ENCODE results near the gene SYT8.
A peak's percentile ranks its signal among the peaks of the same experiment; 100 is the strongest.

The SYT8 gene

GRCh38 chr11:1836011-1836945, 1.5 kb downstream of the SYT8 start:
- Mint-ChIP-seq H3K36me3 (no peaks in the 10 kb centered on the region), H3K27me3 (peaks cover 2% of the 10 kb centered on the region), H3K4me3 (no peak overlapping the region), H3K4me1 (ENCODE audit: low read depth) (peaks cover 4% of the 10 kb centered on the region), H3K27ac (no peak overlapping the region), H3K9me3 (ENCODE audit: low read depth) (no peaks in the 10 kb centered on the region)

DNA sequence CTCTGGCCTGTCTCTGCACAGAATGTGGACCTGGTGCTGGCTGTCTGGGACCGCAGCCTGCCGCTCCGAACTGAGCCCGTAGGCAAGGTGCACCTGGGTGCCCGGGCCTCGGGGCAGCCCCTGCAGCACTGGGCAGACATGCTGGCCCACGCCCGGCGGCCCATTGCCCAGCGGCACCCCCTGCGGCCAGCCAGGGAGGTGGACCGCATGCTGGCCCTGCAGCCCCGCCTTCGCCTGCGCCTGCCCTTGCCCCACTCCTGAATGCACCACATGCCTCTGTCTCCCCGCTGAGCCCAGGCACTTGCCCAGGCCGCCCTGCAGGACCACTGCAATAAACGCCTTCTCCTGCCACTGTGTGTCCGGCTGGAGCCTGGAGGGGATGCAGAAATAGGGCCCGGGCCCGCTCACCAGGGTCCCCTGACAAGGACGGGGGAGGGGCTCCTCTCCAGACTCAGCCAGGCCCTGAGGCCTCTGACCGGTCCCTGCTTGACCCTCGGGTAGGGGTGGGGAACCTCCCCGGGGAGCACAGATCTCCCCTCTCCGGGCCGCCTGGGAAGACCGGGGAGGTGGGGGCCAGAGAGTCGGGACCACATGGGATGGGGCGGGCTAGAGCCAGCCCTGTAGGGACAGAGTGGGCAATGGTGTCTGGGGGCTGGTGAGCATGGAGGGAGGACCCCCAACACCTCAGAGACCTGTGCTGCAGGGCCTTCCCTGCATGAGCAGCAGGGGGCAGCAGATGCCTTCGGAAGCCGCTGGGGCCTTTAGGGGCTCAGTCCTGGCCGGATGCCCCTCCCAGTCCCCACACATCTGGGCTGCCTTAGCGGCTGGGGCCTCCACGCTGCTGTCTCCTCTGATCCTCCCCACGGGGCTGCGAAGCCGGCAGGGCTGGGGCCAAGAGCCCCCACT, 2.6 kb downstream of the SYT8 start:
- H3K4me3 Mint-ChIP-seq: no peak overlapping the region
- H3K27ac Mint-ChIP-seq: no peak overlapping the region
- H3K4me1 Mint-ChIP-seq (ENCODE audit: low read depth): peaks cover 4% of the 10 kb centered on the region
- H3K9me3 Mint-ChIP-seq (ENCODE audit: low read depth): no peaks in the 10 kb centered on the region
- no peaks in the 10 kb centered on the region for H3K36me3 Mint-ChIP-seq
- no peaks in the 10 kb centered on the region for H3K27me3 Mint-ChIP-seq

DNA sequence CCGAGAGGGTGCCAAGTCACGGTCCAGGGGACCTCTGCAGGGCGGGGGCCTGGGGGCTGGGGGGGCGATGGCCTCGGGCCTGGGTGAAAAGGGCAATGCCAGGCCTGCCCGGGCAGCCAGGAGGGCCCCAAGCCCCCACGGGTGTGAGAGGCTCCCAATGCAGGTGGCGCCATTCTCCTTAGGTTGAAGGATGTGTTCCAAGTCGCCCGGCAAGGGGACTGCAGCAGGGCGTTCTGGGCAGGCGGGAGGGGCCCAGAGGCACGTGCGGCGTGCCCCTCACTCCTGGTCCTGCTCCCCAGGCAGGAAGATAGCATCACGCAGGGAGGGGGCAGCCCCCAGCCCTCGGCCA, 3.3 kb downstream of the SYT8 start:
- Mint-ChIP-seq H3K36me3 (no peaks in the 10 kb centered on the region), H3K27me3 (no peaks in the 10 kb centered on the region), H3K9me3 (ENCODE audit: low read depth) (no peaks in the 10 kb centered on the region), H3K27ac (no peak overlapping the region), H3K4me3 (no peak overlapping the region), H3K4me1 (ENCODE audit: low read depth) (peaks cover 5% of the 10 kb centered on the region)

DNA sequence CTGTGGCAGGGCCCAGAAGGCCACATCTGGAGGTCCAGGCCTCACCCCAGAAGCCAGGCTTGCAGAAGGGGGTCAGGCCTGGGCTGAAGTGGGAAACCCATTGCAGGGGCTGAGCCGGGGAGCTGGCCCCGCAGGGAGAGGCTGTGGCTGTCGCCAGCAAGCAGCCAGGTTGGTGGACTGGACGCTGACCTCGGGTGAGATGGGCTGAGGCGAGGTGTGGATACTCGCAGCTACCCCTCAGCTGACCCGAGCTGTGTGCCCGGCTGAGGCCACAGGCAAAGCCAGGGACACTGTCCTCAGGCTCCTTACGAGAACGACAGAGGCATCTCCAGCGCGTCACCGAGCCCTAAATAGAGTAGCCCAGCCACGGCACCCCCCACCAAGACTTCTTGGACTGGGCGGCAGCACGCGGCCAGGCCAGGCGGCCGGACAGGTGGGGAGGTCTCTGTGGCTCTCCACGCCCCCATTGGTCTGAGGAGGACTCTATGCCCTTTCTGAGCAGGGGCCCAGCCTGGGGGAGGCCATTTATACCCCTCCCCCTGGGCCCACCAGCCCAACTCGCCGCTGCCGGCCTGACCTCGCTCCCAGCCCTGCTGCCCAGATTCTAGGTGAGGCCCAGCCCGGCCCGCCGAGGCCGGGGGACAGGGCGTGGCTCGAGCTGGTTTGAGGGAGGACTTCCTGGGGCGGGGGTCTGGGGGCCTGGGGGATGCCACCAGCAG, 3.8 kb downstream of the SYT8 start, which contains the start of gene TNNI2:
Gene TNNI2 (plus strand): TSS at position 556 of the 719 bp plus-strand sequence. CDS start 716 bp downstream, outside the sequence.
- H3K27ac Mint-ChIP-seq: no peak within 1 kb of the TSS
- no peak within 1 kb of the TSS for H3K4me3 Mint-ChIP-seq
- peaks cover 10% of the 10 kb centered on the region for H3K4me1 Mint-ChIP-seq (ENCODE audit: low read depth)
- H3K9me3 Mint-ChIP-seq (ENCODE audit: low read depth): no peaks in the 10 kb centered on the region
- no peaks in the 10 kb centered on the region for H3K36me3 Mint-ChIP-seq
- no peaks in the 10 kb centered on the region for H3K27me3 Mint-ChIP-seq

- Mint-ChIP-seq H3K4me1 (ENCODE audit: low read depth) (peaks cover 18% of the 10 kb centered on the region), H3K36me3 (no peaks in the 10 kb centered on the region), H3K9me3 (ENCODE audit: low read depth) (no peaks in the 10 kb centered on the region), H3K27me3 (no peaks in the 10 kb centered on the region), H3K27ac (no peak overlapping the region), H3K4me3 (no peak overlapping the region)
Measured at GRCh38 chr11:1839204-1839923, 4.6 kb downstream of the SYT8 start.

- Mint-ChIP-seq H3K9me3 (ENCODE audit: low read depth) (no peaks in the 10 kb centered on the region), H3K36me3 (no peaks in the 10 kb centered on the region), H3K4me1 (ENCODE audit: low read depth) (peaks cover 26% of the 10 kb centered on the region), H3K4me3 (no peak overlapping the region), H3K27me3 (no peaks in the 10 kb centered on the region), H3K27ac (no peak overlapping the region)
Measured at GRCh38 chr11:1839924-1840779, 5.4 kb downstream of the SYT8 start.

DNA sequence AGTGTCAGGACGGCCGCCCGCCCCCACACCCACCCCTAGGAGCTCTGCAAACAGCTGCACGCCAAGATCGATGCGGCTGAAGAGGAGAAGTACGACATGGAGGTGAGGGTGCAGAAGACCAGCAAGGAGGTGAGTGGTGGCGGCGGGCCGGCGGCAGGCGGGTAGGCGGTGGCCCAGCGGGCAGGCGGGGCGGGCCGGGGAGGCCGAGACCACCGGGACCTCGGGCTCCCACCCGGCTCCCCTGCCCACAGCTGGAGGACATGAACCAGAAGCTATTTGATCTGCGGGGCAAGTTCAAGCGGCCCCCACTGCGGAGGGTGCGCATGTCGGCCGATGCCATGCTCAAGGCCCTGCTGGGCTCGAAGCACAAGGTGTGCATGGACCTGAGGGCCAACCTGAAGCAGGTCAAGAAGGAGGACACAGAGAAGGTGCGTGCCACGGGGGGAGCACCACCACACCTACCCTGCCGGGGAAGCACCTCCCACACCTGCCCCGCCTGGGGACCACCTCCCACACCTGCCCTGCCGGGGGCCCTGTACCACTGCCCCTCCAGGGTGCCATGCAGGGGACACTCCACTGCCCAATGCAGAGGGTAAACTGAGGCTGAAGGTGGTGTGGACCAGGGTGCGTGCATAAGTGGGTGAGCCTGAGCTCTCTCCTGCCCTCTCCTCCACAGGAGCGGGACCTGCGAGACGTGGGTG, 6.1 kb downstream of the SYT8 start:
- Mint-ChIP-seq H3K4me3 (no peak overlapping the region), H3K27ac (no peak overlapping the region), H3K9me3 (ENCODE audit: low read depth) (no peaks in the 10 kb centered on the region), H3K36me3 (no peaks in the 10 kb centered on the region), H3K4me1 (ENCODE audit: low read depth) (peaks cover 32% of the 10 kb centered on the region), H3K27me3 (no peaks in the 10 kb centered on the region)

DNA sequence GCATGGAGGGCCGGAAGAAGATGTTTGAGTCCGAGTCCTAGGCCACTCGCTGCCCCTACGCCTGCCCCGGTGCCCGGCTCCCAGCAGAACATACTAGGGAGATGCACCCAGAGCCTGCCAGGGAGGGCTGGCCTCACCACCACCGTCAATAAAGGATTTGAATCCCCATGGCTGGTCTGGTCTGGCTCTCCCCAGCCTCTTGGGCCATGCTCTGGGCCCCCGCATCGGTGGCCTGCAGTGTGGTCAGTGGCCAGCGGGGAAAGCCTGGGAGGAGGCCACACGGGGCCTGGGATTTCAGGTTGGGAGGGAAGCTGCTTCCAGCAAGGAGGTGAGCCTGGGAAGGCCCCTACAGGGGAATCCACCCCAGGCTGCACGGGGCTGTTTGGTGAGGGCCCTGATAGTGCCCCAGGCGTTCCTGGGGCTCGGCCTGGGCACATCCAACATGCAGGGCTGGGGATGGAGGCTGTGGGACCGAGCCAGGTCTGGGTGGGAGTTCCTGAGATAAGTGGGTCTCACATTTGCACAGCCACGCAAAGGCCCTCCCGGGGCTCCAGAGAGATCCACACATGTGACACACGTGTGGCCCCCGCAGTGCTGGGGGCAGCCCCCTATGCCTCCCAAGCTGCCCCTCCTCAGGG, 6.8 kb downstream of the SYT8 start:
- Mint-ChIP-seq H3K36me3 (no peaks in the 10 kb centered on the region), H3K4me3 (no peak overlapping the region), H3K9me3 (ENCODE audit: low read depth) (no peaks in the 10 kb centered on the region), H3K4me1 (ENCODE audit: low read depth) (peaks cover 35% of the 10 kb centered on the region), H3K27me3 (no peaks in the 10 kb centered on the region), H3K27ac (no peak overlapping the region)

- no peaks in the 10 kb centered on the region for H3K9me3 Mint-ChIP-seq (ENCODE audit: low read depth)
- no peaks in the 10 kb centered on the region for H3K27me3 Mint-ChIP-seq
- H3K4me3 Mint-ChIP-seq: peak overlapping the region; percentile 85
- peak overlapping the region; percentile 28 for H3K27ac Mint-ChIP-seq
- peaks cover 39% of the 10 kb centered on the region for H3K4me1 Mint-ChIP-seq (ENCODE audit: low read depth)
- H3K36me3 Mint-ChIP-seq: no peaks in the 10 kb centered on the region
Measured at GRCh38 chr11:1842149-1843097, 7.6 kb downstream of the SYT8 start.

DNA sequence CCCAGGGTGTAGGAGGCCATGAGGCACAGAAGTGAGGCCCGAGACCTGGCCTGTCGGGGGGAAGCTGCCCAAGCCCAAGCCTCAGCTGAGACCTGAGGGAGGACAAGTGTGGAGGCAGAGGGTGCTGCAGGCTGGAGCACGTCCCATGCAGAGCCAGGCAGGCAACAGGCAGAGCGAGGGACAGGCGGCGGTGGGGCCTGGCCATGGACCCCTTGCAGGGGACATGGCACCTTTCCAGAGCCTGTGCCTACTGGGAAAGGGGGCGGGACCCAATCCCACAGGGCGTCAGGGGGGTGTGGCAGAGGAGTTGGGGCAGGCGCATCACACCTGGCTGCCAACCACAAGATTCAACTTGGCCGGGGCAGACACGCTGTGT, 8.3 kb downstream of the SYT8 start:
- H3K4me1 Mint-ChIP-seq (ENCODE audit: low read depth): peaks cover 43% of the 10 kb centered on the region
- H3K9me3 Mint-ChIP-seq (ENCODE audit: low read depth): no peaks in the 10 kb centered on the region
- peak overlapping the region; percentile 85 for H3K4me3 Mint-ChIP-seq
- H3K27ac Mint-ChIP-seq: peak overlapping the region; percentile 28
- H3K36me3 Mint-ChIP-seq: no peaks in the 10 kb centered on the region
- no peaks in the 10 kb centered on the region for H3K27me3 Mint-ChIP-seq

DNA sequence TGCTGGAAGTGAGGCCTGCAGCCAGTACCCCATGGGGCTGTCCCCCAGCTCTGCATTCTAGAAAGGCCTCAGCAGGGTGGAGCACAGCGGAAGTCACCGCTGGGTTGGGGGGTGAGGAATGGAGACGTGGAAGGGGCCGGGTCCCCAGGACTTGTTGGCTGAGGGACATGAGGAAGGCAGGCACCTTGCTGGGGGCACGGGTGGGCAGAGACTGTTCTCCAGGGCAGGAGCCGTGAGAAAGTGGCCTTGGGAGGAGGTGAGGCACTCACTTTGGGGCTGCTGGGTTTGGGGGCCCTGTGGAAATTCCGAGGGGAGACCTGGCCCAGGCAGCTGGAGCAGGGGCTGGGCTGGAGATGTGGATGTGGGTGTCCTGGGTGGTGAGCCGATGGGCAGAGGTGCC, 9.0 kb downstream of the SYT8 start:
- Mint-ChIP-seq H3K36me3 (no peaks in the 10 kb centered on the region), H3K4me1 (ENCODE audit: low read depth) (peaks cover 49% of the 10 kb centered on the region), H3K27me3 (no peaks in the 10 kb centered on the region), H3K9me3 (ENCODE audit: low read depth) (no peaks in the 10 kb centered on the region), H3K4me3 (peak overlapping the region; percentile 85), H3K27ac (no peak overlapping the region)

Data from activated naive CD8-positive, alpha-beta T cell (primary cell).